NCI-H446 treated with DMSO at 0.1 percent for 48 hours (cell line): ENCODE results near the gene TYR.
"Not testable (repeated sequence)": the region's sequence is repeated elsewhere in the genome, so short reads cannot be mapped to it uniquely, and the experiment has no call there.

Source experiments
- DNase-seq: peaks from one replicate; lab custom pipeline; 2025; lab: John Stamatoyannopoulos, UW

TYR gene

GRCh38 chr11:89177691-89178231, at the start of gene TYR:
Gene TYR, plus strand, starts transcription at chr11:89177875. Its CDS starts 79 bp downstream, at chr11:89177954.
- no peak for DNase-seq

DNA sequence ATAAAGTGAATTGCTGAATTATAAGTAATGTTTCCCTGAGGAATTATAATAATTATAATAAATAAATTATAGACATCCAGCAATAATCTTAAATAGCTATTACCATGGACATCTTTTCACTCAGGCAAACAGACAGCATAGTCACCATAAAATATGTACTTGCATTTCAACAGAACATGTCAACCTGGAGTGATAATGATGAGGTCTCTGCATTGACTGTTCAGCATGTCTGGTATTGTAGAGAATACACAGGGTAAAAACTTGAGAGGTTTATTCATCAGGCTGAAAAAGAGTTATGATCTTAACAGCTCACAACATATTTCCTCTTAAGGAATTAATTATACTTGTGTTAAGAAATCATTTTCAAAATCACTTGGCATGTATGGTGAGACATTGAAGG, 41.1 kb upstream of the TYR start:
- DNase-seq: no peak

DNA sequence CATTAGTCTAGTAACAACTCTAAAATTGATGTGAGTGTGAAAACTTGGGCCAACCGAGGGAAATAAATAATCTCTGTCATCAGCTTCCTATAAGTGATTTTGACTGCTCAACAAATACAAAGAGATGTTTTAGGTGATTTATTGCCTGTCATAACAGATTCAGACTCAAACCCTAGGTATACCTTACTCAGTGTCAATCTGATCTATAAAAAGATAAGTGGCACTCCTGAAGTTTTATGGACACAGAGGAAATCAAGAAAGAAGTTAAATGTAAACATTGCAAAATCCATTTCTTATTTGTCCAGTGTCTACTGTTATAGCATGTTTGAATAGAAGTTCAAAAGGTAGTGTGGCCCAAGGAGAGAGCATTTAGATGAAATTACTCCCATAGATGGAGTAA, 30.4 kb upstream of the TYR start:
- no peak for DNase-seq

- DNase-seq: no peak
Observed at GRCh38 chr11:89159974-89160373, 17.7 kb upstream of the TYR start.

GRCh38 chr11:89161949-89162348, 15.7 kb upstream of the TYR start:
- DNase-seq: no peak

DNA sequence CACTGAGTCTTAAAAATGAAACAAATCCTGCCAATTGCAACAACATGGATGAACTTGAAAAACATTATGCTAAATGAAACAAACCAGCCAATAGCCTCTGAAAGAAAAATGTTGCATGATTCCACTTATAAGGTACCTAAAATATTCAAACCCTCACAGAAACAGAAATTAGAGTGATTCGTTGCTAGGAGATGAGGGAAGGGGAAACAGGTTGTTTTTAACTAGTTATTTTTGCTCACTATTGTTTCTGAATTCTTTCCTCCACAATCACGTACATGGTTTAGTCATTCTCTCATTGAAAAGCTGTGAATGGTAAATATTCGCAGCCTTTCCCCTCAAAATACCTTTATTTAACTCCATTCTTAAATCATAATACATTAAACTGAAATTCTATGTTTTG, 14.0 kb upstream of the TYR start:
- DNase-seq: no peak

DNA sequence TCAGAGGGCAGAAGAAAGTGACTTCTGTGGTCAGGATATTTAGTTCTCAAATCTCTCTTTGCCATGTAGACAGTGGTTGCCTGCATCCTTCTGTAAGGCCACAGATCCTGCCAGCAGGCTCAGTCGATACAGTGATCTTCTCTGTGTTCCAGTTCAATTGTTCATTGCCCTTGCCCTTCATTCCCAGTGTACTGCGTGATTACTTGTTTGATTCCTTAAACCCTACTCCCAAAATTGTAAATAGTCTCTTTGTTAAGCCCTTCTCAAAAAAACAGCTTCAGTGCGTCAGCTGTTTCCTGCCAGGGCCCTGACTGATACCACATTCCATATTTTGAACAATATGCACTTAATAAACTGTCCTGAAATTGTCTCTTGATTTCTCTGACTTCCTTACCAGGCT, 9.3 kb upstream of the TYR start:
- no peak for DNase-seq

- no peak for DNase-seq
Observed at GRCh38 chr11:89175796-89176195, 1.9 kb upstream of the TYR start.

GRCh38 chr11:89176938-89177337, 737 bp upstream of the TYR start:
- DNase-seq: no peak

GRCh38 chr11:89181111-89181510, 3.4 kb downstream of the TYR start:
- no peak for DNase-seq

DNA sequence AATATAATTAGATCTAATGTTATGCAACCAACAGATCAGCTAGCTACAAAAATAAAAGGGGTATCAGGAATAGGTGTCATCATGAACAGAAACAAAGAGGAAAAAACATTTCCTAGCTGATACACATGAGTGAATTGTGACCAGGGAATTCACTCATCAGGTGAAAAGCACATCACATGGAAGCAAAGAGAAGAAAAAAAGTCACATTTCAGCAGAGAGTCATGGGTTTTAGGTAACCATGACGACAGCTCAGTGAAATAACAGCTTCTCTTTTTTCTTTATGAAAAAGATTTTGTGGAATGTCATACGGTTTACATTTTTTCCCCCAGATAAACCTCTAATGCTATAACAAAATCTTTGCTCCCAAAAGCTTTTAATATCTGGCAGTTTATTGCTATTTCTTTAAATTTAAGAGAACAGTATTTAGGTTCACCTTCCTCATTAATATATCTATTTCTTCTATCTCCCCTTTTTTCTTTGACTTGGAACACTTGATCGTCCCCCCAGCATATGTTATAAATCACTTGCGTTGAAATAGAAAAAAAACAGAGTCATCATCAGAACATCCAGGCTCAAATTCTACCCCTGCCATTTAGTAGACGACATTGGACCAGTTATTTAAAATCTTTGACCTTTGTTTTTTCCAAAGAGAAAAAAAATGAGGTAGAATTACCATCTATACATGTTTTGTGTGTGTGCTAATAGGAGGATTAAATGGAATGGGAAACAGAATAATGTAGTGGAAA, 5.3 kb downstream of the TYR start:
- no peak for DNase-seq

GRCh38 chr11:89184021-89184420, 6.3 kb downstream of the TYR start:
- DNase-seq: no peak

DNA sequence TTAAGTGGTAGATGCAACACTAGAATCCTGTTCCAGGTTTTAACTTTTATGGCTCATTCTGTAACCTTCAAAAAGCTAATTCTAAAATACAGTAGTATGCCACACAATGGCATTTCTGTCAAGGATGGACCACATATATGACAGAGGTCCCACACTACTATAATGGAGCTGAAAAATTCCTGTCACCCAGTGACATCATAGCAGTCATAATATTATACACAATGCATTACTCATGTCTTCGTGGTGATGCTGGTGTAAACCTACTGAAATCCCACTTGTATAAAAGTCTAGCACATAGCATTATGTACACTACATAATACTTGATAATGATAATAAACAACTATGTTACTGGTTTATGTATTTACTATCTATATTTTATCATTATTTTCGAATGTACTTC, 12.1 kb downstream of the TYR start:
- no peak for DNase-seq

DNA sequence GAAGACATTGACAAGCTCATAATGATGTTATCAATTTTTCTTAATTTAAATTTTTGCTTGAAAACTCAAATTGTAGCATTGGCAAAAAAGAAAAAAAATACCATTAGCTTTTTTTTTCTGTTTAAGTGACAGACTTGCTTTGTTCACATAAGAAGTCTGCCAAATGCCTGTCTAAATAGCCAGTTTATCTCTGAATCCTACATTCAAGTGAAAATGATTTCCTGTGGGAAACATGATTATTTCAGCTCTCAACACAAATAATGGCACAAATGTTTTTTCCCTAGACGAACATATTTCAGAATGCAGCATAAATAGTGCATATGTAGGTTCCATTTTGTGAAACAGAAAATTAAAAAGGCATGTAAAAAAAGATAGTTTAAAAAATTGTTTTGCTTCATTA, 23.5 kb downstream of the TYR start:
- no peak for DNase-seq

DNA sequence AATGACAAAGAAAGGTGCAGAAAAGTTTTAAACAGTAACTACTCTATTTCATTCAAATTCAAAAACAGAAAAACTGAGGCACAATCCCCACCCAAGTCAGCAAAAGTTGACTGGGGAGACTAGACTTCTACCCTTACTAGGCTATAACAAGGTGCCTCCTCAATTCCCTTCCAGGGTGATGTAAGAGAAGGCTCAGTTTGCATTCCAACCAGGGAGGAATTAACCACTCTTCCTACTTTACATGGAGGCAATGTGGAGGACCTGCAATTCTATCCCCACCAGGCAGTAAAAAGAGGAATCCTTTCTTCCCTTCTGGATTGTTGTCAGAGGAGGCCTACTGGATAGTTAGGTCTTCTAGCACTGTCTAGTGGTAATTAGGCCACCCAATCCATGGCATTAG, 26.1 kb downstream of the TYR start:
- no peak for DNase-seq

- DNase-seq: no peak
Observed at GRCh38 chr11:89205378-89205777, 27.7 kb downstream of the TYR start.

GRCh38 chr11:89220684-89221339, 43.1 kb downstream of the TYR start:
- no peak for DNase-seq

DNA sequence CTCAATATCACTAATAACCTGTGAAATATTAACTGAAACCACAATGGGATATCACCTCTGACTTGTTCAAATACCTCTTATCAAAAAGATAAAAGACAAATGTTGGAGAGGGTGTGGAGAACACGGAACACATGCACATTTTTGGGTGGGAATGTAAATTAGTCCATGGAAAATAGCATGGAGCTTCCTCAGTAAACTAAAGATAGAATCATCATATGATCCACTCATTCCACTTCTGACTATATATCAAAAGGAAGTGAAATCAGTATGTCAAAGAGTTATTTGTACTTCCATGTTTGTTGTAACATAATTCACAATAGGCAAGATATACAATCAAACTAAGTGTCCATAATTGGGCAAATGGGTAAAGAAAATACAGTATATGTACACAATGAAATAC, 57.4 kb downstream of the TYR start:
- no peak for DNase-seq

DNA sequence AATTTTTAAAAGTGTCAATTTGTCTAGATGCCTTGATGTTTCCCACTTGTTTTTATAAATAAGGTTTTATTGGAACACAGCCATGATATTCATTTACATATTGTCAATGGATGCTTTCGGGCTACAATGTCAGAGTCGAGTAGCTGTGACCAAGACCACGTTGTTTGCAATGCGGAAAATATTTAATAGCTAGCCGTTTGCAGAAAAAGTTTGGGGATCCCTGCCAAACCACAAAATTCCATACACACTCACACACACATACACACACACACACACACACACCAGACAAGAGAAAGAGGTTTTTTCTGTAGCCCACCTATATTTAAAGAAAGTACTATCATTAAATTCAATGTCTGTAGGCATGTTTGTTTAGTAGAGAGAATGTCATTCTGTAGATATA, 58.3 kb downstream of the TYR start:
- no peak for DNase-seq

GRCh38 chr11:89247007-89247406, 69.3 kb downstream of the TYR start:
- not testable (repeated sequence) for DNase-seq

- no peak for DNase-seq
Observed at GRCh38 chr11:89249196-89249595, 71.5 kb downstream of the TYR start.

- not testable (repeated sequence) for DNase-seq
Observed at GRCh38 chr11:89261483-89261882, 83.8 kb downstream of the TYR start.

DNA sequence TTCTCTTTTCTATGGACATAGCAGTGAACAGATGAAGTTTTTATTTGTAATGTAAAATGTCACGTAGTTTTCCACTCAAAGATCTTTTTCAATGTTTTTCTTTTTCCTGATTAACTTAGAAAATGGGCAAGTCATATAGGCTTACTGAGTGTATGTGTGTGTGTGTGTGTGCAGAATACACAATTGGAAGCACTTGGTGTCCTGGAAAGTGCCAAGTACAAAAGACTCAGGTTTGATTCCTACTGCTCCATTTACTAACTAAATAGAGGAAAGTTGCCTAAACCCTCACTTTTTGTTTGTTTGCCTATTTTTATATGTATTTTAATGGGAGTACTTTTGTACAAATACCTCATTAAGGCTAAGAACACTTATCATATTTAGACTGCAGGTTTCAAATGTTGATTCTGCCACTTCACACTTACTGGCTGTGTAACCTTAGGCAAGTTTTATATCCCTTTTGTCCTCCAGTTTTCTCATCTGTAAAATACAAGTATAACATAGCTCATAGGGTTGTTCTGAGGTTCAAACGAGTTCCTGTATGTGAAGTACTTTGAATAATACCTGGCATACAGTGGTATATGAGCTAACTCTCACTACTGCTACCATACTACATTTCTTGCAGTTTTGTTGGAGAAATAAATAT, 90.1 kb downstream of the TYR start:
- no peak for DNase-seq
